K562 (cell line): Measurements from ENCODE around the gene OR2V2. TPM values are rescaled to one million over a fixed set of nuclear protein-coding genes. Genes with fewer than 3 reads are reported as not detected.

Source experiments
- C11orf30 ChIP-seq: fragments of 450-650 bp; IDR thresholded peaks from 2 replicates; pipeline ENCODE4 v1.6.1; 2016; ENCODE audit warnings: low read depth, mild to moderate bottlenecking
- CBFB ChIP-seq: sonication (generic); formaldehyde crosslinking; IDR thresholded peaks from 2 replicates; pipeline ENCODE4 v1.4.0; 2020; ENCODE audit warnings: mild to moderate bottlenecking, missing genetic modification reagents
- CREB3L1 ChIP-seq: fragments of 450-650 bp; IDR thresholded peaks from 2 replicates; pipeline ENCODE4 v1.6.1; 2014; ENCODE audit warnings: low read depth, mild to moderate bottlenecking, moderate library complexity, borderline replicate concordance
- FOSL1 ChIP-seq: fragments of 200-800 bp; sonication (Bioruptor generic); conservative IDR thresholded peaks from 2 replicates; pipeline ENCODE4 v1.6.1; 2016; ENCODE audit warnings: missing genetic modification characterization, missing compliant biosample characterization
- GATA2 ChIP-seq: sonication (generic); formaldehyde crosslinking; IDR thresholded peaks from 2 replicates; pipeline ENCODE4 v1.4.0; 2020; ENCODE audit warnings: mild to moderate bottlenecking, missing genetic modification reagents
- KHSRP ChIP-seq: fragments of 450-650 bp; IDR thresholded peaks from 2 replicates; pipeline ENCODE4 v1.6.1; 2017
- MAFG ChIP-seq: fragments of 450-650 bp; conservative IDR thresholded peaks from 2 replicates; pipeline ENCODE4 v1.6.1; 2016; ENCODE audit warnings: missing genetic modification characterization, missing compliant biosample characterization
- NR2C1 ChIP-seq, 2 experiments: fragments of 450-650 bp; IDR thresholded peaks; 2 replicates each; pipeline ENCODE4 v1.6.1; 2017; ENCODE audit warnings: mild to moderate bottlenecking in 2 of 2, antibody characterized with exemption in 1 of 2, inconsistent platforms in 1 of 2, missing compliant biosample characterization in 1 of 2, missing genetic modification characterization in 1 of 2
- RUNX1 ChIP-seq: sonication (generic); IDR thresholded peaks from 2 replicates; pipeline ENCODE4 v1.6.1; 2016; ENCODE audit warnings: antibody characterized with exemption, low read depth
- SMARCE1 ChIP-seq: fragments of 450-650 bp; IDR thresholded peaks from 2 replicates; pipeline ENCODE4 v1.7.1; 2016; ENCODE audit warnings: mild to moderate bottlenecking
- STAT5B ChIP-seq: fragments of 250-450 bp; sonication (Bioruptor Pico); IDR thresholded peaks from 2 replicates; pipeline ENCODE4 v1.8.0; 2021; ENCODE audit warnings: mild to moderate bottlenecking, inconsistent platforms
- TAF9B ChIP-seq: fragments of 450-650 bp; IDR thresholded peaks from 2 replicates; pipeline ENCODE4 v1.6.1; 2018; ENCODE audit warnings: mild to moderate bottlenecking; ENCODE audit not compliant: partially characterized antibody
- TCF7 ChIP-seq: sonication (generic); IDR thresholded peaks from 2 replicates; pipeline ENCODE4 v1.6.1; 2016; ENCODE audit warnings: antibody characterized with exemption, borderline replicate concordance
- VEZF1 ChIP-seq: fragments of 200-800 bp; sonication (Bioruptor generic); IDR thresholded peaks from 2 replicates; pipeline ENCODE4 v1.6.1; 2017; ENCODE audit warnings: missing genetic modification characterization, missing compliant biosample characterization
- YY1 ChIP-seq, 3 experiments: IDR thresholded peaks; 2 replicates each; pipeline ENCODE4 v1.6.1; 2011; ENCODE audit warnings: low read length in 2 of 3, mild to moderate bottlenecking in 2 of 3, moderate library complexity in 2 of 3, borderline replicate concordance in 1 of 3, control low read depth in 1 of 3, low read depth in 1 of 3; ENCODE audit not compliant: insufficient read depth in 3 of 3, insufficient replicate concordance in 2 of 3, control insufficient read depth in 1 of 3, insufficient read length in 1 of 3; ENCODE audit errors: extremely low read depth in 1 of 3
- ZBTB17 ChIP-seq: fragments of 450-650 bp; formaldehyde crosslinking; IDR thresholded peaks from 2 replicates; pipeline ENCODE4 v1.4.0; 2020; ENCODE audit warnings: mild to moderate bottlenecking
- ZKSCAN1 ChIP-seq: fragments of 150-350 bp; IDR thresholded peaks from 2 replicates; pipeline ENCODE4 v1.6.1; 2016; ENCODE audit warnings: low read depth, low read length
- ZNF316 ChIP-seq: fragments of 450-650 bp; IDR thresholded peaks from 2 replicates; pipeline ENCODE4 v1.6.1; 2016
- ZNF592 ChIP-seq: fragments of 450-650 bp; IDR thresholded peaks from 2 replicates; pipeline ENCODE4 v1.6.1; 2017; ENCODE audit warnings: antibody characterized with exemption, mild to moderate bottlenecking
- polyA plus RNA-seq, 8 experiments: library from polyadenylated mRNA; depleted of rRNA in 4 of 8; stranded (reverse) in 5 of 8; unstranded in 3 of 8; fragments of >200 nt; fragmentation: Nextera tagmentation in 2 of 8; fragmentation: Illumina TruSeq in 1 of 8; extraction: Ambion mirVana in 2 of 8; extraction: Trizol in 1 of 8; gene quantifications; 2 replicates each; pipeline versions ENCODE4 v1.2.1 to v1.2.3, GENCODE V29; 2011 to 2014; ENCODE audit warnings: inconsistent platforms in 1 of 8, missing spikeins in 1 of 8
- total RNA-seq, 7 experiments: library from RNA; depleted of rRNA in 6 of 7; stranded (reverse); fragments of >200 nt in 6 of 7; fragmentation: Illumina TruSeq in 2 of 7; extraction: Trizol in 2 of 7; gene quantifications; 2 replicates each; pipeline versions ENCODE4 v1.2.1 to v1.2.3, GENCODE V29; 2011 to 2021; ENCODE audit warnings: low replicate concordance in 1 of 7

Gene OR2V2
- total and polyA plus RNA-seq, 9 of the 15 experiments (the other 6 are each of a cell fraction or from before 2014, with no cell fraction given): 0.01 TPM; not detected in 8

GRCh38 chr5:181161534-181162175 is 14.3 kb downstream of the OR2V2 start (continued):
- TF ChIP-seq ZBTB17 (peak; percentile 7; the same call in 1 of the 2 replicates), FOSL1 (tag) (0 out of 2 replicates have a peak, but pooled peaks have one; percentile 6), VEZF1 (peak; percentile 23; the same call in 1 of the 2 replicates), TCF7 (no peak), NR2C1 (IDR thresholded peaks at IDR 0.05) (no peak), NR2C1 (tag; IDR thresholded peaks at IDR 0.05) (peak; percentile 22; the same call in 1 of the 2 replicates), TAF9B (peak; percentile 32), YY1 (IDR thresholded peaks at IDR 0.05; ENCODE audit: borderline replicate concordance in 1 of 3, control insufficient read depth in 1 of 3, extremely low read depth in 1 of 3, insufficient read depth in 3 of 3, insufficient read length in 1 of 3, insufficient replicate concordance in 2 of 3, low read depth in 1 of 3, low read length in 2 of 3) (no peak), CREB3L1 (peak; percentile 63; the same call in 1 of the 2 replicates), MAFG (tag) (peak; percentile 54), C11orf30 (peak; percentile 64), CBFB (0 out of 2 replicates have a peak, but pooled peaks have one; percentile 13), KHSRP (no peak), GATA2 (CRISPR knock-in tag) (peak; percentile 14; the same call in 1 of the 2 replicates), STAT5B (CRISPR knock-in tag) (no peak), SMARCE1 (0 out of 2 replicates have a peak, but pooled peaks have one; percentile 45), ZKSCAN1 (0 out of 2 replicates have a peak, but pooled peaks have one; percentile 5), ZNF316 (peak; percentile 81), RUNX1 (no peak), ZNF592 (peak; percentile 92)
